Measurements from ENCODE around the gene FCN1.

DNA sequence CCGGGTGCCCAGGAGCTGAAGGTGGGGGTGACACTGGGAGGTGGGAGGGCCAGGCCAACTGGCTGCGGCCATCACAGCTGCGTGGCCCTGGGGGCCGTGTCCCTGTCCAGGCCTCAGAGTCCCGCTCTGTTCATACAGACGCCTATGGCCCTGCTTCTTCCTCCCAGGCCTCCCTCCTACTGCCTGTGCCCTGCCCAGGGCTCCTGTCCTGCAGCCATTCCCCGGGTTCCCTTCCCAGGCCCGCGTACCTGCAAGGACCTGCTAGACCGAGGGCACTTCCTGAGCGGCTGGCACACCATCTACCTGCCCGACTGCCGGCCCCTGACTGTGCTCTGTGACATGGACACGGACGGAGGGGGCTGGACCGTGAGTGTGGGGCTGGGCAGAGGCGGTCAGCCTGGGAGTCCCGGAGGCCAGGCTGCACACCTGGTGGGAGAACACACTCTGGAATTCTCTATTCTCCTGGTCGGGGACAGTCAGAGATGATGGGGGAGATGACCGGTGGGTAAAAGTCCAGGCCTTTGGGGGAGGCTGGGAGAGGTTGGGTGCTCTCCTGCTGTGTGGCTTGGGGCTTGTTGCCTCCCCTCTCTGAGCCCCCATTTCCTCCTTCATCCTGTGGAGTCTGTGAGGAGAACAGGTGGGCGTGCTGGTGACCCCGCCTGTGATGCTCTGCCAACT is 32.6 kb downstream of the FCN1 start:
- no peak for TF ChIP-seq RFX5 (IDR thresholded peaks at IDR 0.05; ENCODE audit: low read depth, low read length)
- TF ChIP-seq L3MBTL2 (IDR thresholded peaks at IDR 0.05), result no peak
- TF ChIP-seq GABPA (tag; conservative IDR thresholded peaks at IDR 0.05; ENCODE audit: low read depth), result no peak
- TF ChIP-seq, protein P1, sequence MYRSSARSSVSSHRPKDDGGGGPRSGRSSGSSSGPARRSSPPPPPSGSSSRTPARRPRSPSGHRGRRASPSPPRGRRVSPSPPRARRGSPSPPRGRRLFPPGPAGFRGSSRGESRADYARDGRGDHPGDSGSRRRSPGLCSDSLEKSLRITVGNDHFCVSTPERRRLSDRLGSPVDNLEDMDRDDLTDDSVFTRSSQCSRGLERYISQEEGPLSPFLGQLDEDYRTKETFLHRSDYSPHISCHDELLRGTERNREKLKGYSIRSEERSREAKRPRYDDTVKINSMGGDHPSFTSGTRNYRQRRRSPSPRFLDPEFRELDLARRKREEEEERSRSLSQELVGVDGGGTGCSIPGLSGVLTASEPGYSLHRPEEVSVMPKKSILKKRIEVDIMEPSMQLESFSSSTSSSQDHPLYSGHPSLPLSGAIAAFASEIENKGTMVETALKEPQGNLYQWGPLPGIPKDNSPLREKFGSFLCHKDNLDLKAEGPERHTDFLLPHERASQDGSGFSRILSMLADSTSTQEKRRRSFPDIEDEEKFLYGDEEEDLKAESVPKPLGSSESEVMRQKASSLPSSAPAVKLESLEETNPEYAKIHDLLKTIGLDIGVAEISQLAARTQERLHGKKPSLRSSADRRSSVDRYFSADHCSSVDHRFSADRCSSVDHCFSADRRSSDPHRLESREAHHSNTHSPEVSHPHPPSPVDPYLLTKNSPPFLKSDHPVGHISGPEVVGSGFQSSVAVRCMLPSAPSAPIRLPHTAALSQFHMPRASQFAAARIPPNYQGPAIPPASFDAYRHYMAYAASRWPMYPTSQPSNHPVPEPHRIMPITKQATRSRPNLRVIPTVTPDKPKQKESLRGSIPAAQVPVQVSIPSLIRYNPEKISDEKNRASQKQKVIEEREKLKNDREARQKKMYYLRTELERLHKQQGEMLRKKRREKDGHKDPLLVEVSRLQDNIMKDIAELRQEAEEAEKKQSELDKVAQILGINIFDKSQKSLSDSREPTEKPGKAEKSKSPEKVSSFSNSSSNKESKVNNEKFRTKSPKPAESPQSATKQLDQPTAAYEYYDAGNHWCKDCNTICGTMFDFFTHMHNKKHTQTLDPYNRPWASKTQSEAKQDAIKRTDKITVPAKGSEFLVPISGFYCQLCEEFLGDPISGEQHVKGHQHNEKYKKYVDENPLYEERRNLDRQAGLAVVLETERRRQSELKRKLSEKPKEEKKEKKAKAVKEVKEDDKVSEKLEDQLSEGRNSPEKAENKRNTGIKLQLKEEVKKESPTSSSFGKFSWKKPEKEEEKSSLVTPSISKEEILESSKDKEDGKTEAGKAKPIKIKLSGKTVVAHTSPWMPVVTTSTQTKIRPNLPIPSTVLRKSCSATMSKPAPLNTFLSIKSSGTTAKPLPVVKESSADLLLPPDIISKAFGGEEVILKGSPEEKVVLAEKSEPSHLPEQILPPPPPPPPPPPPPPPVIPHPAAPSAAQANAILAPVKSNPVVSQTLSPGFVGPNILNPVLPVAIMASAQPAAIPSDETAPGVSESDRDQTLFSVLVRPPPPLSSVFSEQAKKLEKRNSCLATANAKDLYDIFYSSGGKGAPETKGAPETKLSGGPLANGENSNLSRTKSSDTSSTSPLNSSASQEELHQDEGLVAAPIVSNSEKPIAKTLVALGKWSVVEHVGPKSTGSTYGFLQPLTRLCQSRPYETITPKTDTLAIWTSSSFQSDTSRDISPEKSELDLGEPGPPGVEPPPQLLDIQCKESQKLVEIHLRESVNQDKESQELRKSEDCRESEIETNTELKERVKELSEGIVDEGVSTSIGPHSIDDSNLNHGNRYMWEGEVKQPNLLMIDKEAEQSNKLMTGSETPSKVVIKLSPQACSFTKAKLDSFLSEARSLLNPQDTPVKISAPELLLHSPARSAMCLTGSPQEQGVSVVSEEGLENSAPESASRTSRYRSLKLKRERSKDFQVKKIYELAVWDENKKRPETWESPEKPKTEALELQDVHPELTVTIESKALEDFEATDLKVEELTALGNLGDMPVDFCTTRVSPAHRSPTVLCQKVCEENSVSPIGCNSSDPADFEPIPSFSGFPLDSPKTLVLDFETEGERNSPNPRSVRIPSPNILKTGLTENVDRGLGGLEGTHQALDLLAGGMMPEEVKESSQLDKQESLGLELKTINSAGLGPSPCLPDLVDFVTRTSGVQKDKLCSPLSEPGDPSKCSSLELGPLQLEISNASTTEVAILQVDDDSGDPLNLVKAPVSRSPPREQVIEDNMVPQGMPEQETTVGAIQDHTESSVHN (IDR thresholded peaks at IDR 0.05; ENCODE audit: borderline replicate concordance in 1 of 2, low read depth in 1 of 2), result no peak
- TF ChIP-seq XRCC5 (IDR thresholded peaks at IDR 0.05; ENCODE audit: low read depth, low read length), result no peak
- TF ChIP-seq, protein P2, sequence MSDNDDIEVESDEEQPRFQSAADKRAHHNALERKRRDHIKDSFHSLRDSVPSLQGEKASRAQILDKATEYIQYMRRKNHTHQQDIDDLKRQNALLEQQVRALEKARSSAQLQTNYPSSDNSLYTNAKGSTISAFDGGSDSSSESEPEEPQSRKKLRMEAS (CRISPR knock-in tag; IDR thresholded peaks at IDR 0.05), result no peak
- TF ChIP-seq ZBED1 (IDR thresholded peaks at IDR 0.05), result no peak
- TF ChIP-seq, protein P3, sequence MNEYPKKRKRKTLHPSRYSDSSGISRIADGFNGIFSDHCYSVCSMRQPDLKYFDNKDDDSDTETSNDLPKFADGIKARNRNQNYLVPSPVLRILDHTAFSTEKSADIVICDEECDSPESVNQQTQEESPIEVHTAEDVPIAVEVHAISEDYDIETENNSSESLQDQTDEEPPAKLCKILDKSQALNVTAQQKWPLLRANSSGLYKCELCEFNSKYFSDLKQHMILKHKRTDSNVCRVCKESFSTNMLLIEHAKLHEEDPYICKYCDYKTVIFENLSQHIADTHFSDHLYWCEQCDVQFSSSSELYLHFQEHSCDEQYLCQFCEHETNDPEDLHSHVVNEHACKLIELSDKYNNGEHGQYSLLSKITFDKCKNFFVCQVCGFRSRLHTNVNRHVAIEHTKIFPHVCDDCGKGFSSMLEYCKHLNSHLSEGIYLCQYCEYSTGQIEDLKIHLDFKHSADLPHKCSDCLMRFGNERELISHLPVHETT (CRISPR knock-in tag; conservative IDR thresholded peaks at IDR 0.05 in 1 of 2, IDR thresholded peaks at IDR 0.05 in 1 of 2), result no peak
- TF ChIP-seq, protein P4, sequence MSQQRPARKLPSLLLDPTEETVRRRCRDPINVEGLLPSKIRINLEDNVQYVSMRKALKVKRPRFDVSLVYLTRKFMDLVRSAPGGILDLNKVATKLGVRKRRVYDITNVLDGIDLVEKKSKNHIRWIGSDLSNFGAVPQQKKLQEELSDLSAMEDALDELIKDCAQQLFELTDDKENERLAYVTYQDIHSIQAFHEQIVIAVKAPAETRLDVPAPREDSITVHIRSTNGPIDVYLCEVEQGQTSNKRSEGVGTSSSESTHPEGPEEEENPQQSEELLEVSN (IDR thresholded peaks at IDR 0.05; ENCODE audit: borderline replicate concordance in 1 of 2, extremely low read depth in 1 of 2, insufficient read depth in 1 of 2, insufficient read length in 1 of 2, low read depth in 1 of 2, low read length in 1 of 2, poor library complexity in 1 of 2, severe bottlenecking in 1 of 2), result no peak
